SHP77 (cell line): ENCODE measurements around the gene PTPRN2.
"Not testable (repeated sequence)": the region's sequence is repeated elsewhere in the genome, so short reads cannot be mapped to it uniquely, and the experiment has no call there.

ENCODE experiments used
- DNase-seq, 2 experiments: peaks; one replicate each; lab custom pipeline; 2025; lab: John Stamatoyannopoulos, UW

PTPRN2 gene

DNA sequence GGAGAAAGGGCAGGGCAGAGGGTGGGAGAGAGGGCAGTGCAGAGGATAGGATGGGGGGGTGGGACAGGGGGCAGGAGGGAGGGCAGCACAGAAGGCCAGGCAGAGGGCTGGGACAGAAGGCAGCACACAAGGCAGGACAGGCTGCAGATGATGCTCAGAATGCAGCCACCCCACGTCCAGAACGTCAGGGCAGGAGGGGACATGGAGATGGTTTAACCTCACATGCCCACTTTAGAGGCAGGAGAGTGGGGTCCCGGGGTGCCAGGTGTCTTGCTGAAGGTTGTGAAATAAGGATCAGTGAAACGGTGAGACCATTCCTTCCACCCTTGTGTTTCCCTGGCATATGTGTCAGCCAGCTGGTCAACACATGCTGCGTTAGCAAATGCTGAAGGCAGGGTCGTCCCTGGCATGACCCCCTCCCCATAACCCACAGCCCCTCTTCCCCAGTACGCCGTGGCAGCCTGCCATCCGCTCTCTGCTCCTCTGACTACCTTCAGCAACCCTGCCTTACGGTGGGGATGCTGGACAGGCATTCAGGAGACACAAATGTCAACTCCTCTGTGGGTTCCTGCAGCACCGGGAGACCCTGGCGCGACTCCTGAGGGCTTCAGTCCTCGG, 658.7 kb downstream of the PTPRN2 start:
- no peak for DNase-seq

- no peak for DNase-seq
Measured at GRCh38 chr7:157928171-157928794, 659.3 kb downstream of the PTPRN2 start.

GRCh38 chr7:157927313-157927925, 660.2 kb downstream of the PTPRN2 start:
- DNase-seq, result no peak

DNA sequence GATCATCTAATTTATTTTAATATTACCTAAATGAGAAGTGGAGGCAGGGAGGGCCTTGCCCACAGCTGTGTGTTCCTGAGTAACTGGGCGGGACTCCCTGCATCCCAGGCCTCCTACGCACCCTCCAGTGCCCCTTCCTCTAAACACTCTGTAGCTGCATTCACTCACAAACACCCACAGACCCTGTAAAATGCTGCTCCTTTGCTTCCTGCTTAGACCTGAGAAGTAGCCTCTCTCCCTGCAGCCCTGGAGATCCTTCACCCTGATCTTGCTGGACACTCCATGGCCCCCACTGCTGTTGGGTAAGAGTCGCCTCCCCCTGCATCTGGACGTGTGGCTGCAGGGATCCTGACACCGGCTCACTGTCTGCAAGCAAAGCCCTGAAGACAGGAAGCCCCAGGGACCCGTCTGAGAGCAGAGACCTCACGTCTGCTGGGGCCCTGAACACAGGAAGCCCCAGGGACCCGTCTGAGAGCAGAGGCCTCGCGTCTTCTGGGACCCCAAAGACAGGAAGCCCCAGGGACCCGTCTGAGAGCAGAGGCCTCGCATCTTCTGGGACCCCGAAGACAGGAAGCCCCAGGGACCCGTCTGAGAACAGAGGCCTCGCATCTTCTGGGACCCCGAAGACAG, 661.0 kb downstream of the PTPRN2 start:
- no peak for DNase-seq

DNA sequence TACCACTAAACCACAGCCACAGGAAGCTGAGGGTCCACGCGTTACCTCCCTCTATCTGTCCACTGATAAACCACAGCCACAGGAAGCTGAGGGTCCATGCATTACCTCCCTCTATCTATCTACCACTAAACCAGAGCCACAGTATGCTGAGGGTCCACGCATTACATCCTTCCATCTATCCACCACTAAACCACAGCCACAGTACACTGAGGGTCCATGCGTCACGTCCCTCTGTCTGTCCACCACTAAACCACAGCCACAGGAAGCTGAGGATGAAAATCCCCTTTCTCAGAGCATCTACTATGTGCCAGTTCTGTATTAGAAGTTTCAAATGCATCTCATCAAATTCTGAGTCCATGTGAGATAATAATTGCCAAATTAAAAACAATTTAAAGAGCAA, 661.5 kb downstream of the PTPRN2 start:
- DNase-seq, result no peak

DNA sequence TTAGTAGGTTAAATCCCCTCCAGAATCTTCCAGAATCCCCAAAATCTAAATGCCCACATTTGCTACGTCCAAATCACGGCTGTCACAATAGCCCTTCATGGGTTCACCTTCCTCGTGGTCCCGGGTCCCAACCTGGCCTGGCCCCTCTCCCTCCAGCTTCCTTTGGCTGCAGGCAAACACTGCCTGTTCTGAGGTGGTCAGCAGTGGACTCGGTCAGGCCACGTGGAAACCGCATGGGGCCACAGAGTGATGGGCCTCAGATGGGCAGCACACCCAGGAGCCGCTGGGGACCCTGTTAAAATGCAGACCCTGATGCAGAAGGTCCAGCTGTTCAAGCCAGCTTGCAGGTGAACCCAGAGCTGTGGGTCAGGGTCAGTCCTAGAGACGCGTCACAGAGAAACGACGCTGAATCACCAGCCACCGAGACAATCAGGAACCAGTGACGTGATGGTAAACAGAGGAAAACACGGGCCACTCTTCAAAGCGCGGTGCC, 662.2 kb downstream of the PTPRN2 start:
- no peak for DNase-seq

GRCh38 chr7:157923903-157924630, 663.6 kb downstream of the PTPRN2 start:
- DNase-seq, result no peak

DNA sequence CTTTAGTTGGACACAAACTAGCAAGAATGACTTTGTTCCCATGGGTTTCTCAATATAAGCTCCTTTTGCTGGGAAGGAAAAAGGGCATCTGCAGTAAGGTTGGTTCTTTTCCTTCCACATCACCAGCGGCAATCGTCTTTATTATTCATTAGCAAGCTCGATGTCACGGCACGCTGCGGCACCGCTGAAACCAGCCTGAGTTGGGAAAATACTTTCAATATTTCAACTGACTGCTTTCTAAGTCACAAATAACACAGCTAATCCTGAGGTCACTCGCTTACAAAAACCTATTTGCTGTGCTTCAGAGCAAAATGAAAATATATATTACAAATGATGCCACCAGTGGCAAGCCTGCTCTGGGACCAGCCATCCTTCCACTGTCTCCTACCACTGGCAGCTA, 665.0 kb downstream of the PTPRN2 start:
- no peak for DNase-seq

- no peak for DNase-seq
Measured at GRCh38 chr7:157918326-157919080, 669.1 kb downstream of the PTPRN2 start.

- no peak for DNase-seq
Measured at GRCh38 chr7:157916946-157917640, 670.5 kb downstream of the PTPRN2 start.

- DNase-seq, result no peak
Measured at GRCh38 chr7:157910446-157910845, 677.2 kb downstream of the PTPRN2 start.

GRCh38 chr7:157910045-157910444, 677.6 kb downstream of the PTPRN2 start:
- DNase-seq, result not testable (repeated sequence)

DNA sequence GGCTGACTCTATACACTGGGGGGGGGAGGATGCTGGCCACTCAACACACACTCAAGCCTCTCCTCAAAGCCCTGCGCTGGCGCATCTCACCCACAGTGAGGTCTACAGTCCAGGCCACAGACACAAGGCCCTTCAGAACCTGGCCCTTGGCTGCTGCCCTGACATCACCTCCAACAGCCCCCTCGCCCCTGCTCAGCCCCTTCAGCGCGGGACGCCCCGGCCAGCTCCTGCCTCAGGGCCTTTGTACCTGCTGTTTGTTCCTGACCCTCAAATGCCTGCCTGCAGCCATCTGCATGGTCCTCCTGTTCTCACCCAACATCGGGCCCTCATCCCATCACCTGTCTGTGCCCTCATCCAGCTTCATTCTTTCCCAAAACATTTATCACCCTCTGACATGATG, 678.3 kb downstream of the PTPRN2 start:
- no peak for DNase-seq

- no peak for DNase-seq
Measured at GRCh38 chr7:157908006-157908782, 679.4 kb downstream of the PTPRN2 start.

DNA sequence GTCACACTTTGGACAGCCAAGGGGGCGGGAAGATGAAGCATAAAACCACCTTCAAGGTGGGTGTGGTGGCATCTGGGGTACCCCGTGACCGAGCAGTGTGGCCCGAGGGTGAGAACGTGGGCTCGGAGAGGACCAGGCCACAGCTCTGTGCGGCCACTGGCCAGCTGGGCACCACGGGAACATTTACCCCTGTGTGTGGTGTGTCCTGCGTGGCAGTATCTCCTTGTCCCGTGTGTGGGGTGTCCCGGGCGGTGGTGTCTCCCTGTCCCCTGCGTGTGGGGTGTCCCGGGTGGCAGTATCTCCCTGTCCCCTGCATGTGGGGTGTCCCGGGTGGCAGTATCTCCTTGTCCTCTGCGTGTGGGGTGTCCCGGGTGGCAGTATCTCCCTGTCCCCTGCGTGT, 680.5 kb downstream of the PTPRN2 start:
- DNase-seq, result no peak

GRCh38 chr7:157906583-157906982, 681.0 kb downstream of the PTPRN2 start:
- DNase-seq, result no peak

DNA sequence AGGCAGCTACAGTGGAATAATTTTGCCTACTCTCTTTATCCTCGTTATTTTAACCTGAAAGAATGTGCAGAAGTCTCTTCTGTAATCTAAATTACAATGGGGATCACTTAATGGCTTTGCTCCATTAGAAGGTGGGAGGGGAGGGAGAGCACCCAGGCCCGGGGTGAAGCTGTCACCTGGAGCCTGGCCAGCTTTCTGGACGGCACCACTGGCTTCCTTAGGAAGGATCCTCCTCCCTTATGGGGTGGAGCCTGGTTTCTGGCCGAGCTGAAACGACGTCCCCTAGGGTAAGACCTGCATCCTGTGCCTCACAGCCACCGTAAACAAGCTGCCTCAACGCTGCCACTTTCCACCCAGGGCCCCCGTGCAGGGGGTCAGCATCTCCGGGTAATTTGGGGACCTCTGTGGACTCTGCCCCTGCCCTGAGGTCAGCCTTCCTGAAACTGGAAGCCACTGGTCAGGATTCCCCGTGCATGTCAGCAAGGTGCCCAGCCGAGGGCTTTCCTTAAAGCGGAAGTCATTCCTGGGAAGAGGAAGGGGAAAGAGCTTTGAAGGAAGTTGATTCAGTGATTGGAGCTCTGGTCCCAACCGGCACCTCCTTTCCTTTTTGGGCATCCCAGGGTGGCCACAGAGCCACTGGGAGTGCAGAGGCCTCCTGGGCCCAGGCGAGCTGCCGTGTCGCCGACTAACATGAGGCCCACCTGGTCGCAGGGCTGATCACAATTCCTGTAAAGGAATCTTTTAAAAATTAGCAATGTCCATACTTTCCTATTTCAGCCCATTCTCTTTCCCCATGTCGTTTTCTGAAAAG, 681.8 kb downstream of the PTPRN2 start:
- DNase-seq, result no peak

DNA sequence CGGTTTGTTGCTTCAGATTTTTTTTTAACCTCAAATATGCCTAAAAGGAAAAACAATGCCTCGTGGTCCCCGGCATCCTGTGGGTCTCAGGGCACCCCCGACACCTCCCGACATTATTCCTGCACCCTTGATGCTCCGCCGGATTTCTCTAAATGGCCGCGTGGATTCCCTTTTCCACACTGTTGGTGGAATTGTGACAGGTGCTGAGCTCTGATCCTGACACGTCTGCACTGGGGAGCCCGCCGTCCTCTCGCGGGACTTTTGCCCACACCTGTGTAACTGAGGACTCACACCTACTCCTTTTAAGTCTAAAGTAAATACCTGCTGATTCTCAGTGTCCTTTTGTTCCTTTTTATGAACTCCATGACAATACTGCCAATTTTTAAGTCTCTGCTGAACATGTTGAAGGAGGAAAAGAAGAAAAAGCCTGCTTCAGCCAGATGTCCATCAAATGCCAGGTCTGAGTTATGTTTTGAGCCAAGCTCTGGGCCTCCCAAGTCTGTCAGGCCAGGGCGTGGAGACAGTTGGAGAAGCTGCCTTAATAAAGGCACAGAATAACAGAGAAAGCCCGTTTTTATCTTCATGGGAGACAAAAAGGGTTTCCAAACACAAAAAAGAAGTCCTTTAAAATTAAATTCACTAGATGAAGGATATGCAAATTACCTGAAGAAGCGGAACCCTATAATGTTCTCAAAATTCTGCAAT, 682.6 kb downstream of the PTPRN2 start:
- DNase-seq, result no peak
